Neural crest cell (in vitro differentiated cells): ENCODE data around the gene SLIT3. TPM values are rescaled to one million over a fixed set of nuclear protein-coding genes. Genes with fewer than 3 reads are reported as not detected.

Experiments
- DNase-seq: peaks from one replicate; pipeline ENCODE4 v3.0.0; 2021; ENCODE audit warnings: low read depth, mixed read lengths, low spot score
- H3K27ac Mint-ChIP-seq: one replicate; pipeline ENCODE4 v1.8.0; 2021; ENCODE audit warnings: mild to moderate bottlenecking, mixed read lengths; ENCODE audit not compliant: unreplicated experiment
- H3K27me3 Mint-ChIP-seq: 2 replicates; pipeline ENCODE4 v1.8.0; 2021; ENCODE audit warnings: low read depth, mild to moderate bottlenecking, mixed read lengths
- H3K36me3 Mint-ChIP-seq: 2 replicates; pipeline ENCODE4 v1.8.0; 2021; ENCODE audit warnings: low read depth, mild to moderate bottlenecking, mixed read lengths
- H3K4me1 Mint-ChIP-seq: 2 replicates; pipeline ENCODE4 v1.8.0; 2021; ENCODE audit warnings: mixed read lengths
- H3K4me3 Mint-ChIP-seq: one replicate; pipeline ENCODE4 v1.8.0; 2021; ENCODE audit warnings: mild to moderate bottlenecking, mixed read lengths
- H3K9me3 Mint-ChIP-seq: 2 replicates; pipeline ENCODE4 v1.8.0; 2021; ENCODE audit warnings: mixed read lengths
- CTCF ChIP-seq: fragments of 200-600 bp; sonication (generic); conservative IDR thresholded peaks from 2 replicates; pipeline ENCODE4 v1.5.0; 2021; ENCODE audit warnings: antibody characterized with exemption, mild to moderate bottlenecking
- total RNA-seq: library from RNA; stranded (reverse); gene quantifications from 2 replicates; pipeline ENCODE4 v1.2.1, GENCODE V29; 2021

The SLIT3 gene
- total RNA-seq, 1 donor from 2014 or later: 13.3 TPM

- Mint-ChIP-seq H3K9me3 (no peaks in the 10 kb centered on the region), H3K27me3 (no peaks in the 10 kb centered on the region), H3K27ac (no peak overlapping the region), H3K4me3 (no peak overlapping the region), H3K4me1 (peaks cover 15% of the 10 kb centered on the region), H3K36me3 (no peaks in the 10 kb centered on the region)
- TF ChIP-seq CTCF: no peak
- no peak for DNase-seq
Measured at GRCh38 chr5:168831383-168831782, 469.6 kb downstream of the SLIT3 start.

- H3K27ac Mint-ChIP-seq: peak overlapping the region; percentile 73
- H3K4me1 Mint-ChIP-seq: peaks cover 15% of the 10 kb centered on the region
Measured at GRCh38 chr5:168830833-168831232, 470.1 kb downstream of the SLIT3 start.

GRCh38 chr5:168829922-168830417 is 471.0 kb downstream of the SLIT3 start:
- no peaks in the 10 kb centered on the region for H3K36me3 Mint-ChIP-seq
- no peak for TF ChIP-seq CTCF
- H3K4me3 Mint-ChIP-seq: no peak overlapping the region
- no peaks in the 10 kb centered on the region for H3K27me3 Mint-ChIP-seq
- H3K9me3 Mint-ChIP-seq: no peaks in the 10 kb centered on the region
- no peak for DNase-seq
- H3K27ac Mint-ChIP-seq: peak overlapping the region; percentile 74
- peaks cover 15% of the 10 kb centered on the region for H3K4me1 Mint-ChIP-seq

More at GRCh38 chr5:168830833-168831232, 470.1 kb downstream of the SLIT3 start:
- Mint-ChIP-seq H3K36me3 (no peaks in the 10 kb centered on the region), H3K9me3 (no peaks in the 10 kb centered on the region), H3K4me3 (no peak overlapping the region), H3K27me3 (no peaks in the 10 kb centered on the region)
- DNase-seq: no peak
- no peak for TF ChIP-seq CTCF

GRCh38 chr5:168829044-168829443 is 471.9 kb downstream of the SLIT3 start:
- H3K27ac Mint-ChIP-seq: no peak overlapping the region
- H3K9me3 Mint-ChIP-seq: no peaks in the 10 kb centered on the region
- H3K36me3 Mint-ChIP-seq: no peaks in the 10 kb centered on the region
- DNase-seq: no peak
- TF ChIP-seq CTCF: no peak
- no peaks in the 10 kb centered on the region for H3K27me3 Mint-ChIP-seq
- peaks cover 14% of the 10 kb centered on the region for H3K4me1 Mint-ChIP-seq
- no peak overlapping the region for H3K4me3 Mint-ChIP-seq

GRCh38 chr5:168827636-168828035 is 473.3 kb downstream of the SLIT3 start:
- DNase-seq: no peak
- no peaks in the 10 kb centered on the region for H3K36me3 Mint-ChIP-seq
- H3K27ac Mint-ChIP-seq: no peak overlapping the region
- H3K4me1 Mint-ChIP-seq: peaks cover 7% of the 10 kb centered on the region
- no peaks in the 10 kb centered on the region for H3K9me3 Mint-ChIP-seq
- TF ChIP-seq CTCF: no peak
- no peaks in the 10 kb centered on the region for H3K27me3 Mint-ChIP-seq
- no peak overlapping the region for H3K4me3 Mint-ChIP-seq
